Cardiac muscle cell (in vitro differentiated cells and primary cell): ENCODE results near the gene SOX10. TPM values are rescaled to one million over a fixed set of nuclear protein-coding genes. Genes with fewer than 3 reads are reported as not detected.
"Not testable (repeated sequence)": the region's sequence is repeated elsewhere in the genome, so short reads cannot be mapped to it uniquely, and the experiment has no call there.

Experiments
- DNase-seq, 2 donors: peaks; one replicate each; pipeline versions ENCODE4 v3.0.0 to v3.0.0-alpha.2; 2010 to 2017; ENCODE audit warnings: low read depth in 1 of 2, low spot score in 1 of 2
- H3K27ac ChIP-seq: fragments of 200-600 bp; sonication (generic); 2 replicates; pipeline ENCODE4 v1.5.1; 2016
- H3K27me3 ChIP-seq: fragments of 200-600 bp; sonication (generic); 2 replicates; pipeline ENCODE4 v1.6.0; 2016; ENCODE audit warnings: control low read depth
- H3K36me3 ChIP-seq: fragments of 200-600 bp; sonication (generic); 2 replicates; pipeline ENCODE4 v1.5.1; 2016; ENCODE audit warnings: control low read depth
- H3K4me1 ChIP-seq: fragments of 200-600 bp; sonication (generic); 2 replicates; pipeline ENCODE4 v1.8.1; 2017; ENCODE audit warnings: low read depth, mild to moderate bottlenecking, mixed run types
- H3K4me3 ChIP-seq: fragments of 200-600 bp; sonication (generic); 2 replicates; pipeline ENCODE4 v1.5.1; 2016; ENCODE audit warnings: mild to moderate bottlenecking
- H3K9me3 ChIP-seq: fragments of 200-600 bp; sonication (generic); 2 replicates; pipeline ENCODE4 v1.5.1; 2017; ENCODE audit warnings: low read depth, mild to moderate bottlenecking, control low read depth
- polyA plus RNA-seq: library from polyadenylated mRNA; unstranded; fragments of >200 nt; fragmentation: Nextera tagmentation; extraction: Ambion mirVana; gene quantifications from 2 replicates; pipeline ENCODE4 v1.2.1, GENCODE V29; 2016
- total RNA-seq: library from RNA; depleted of rRNA; stranded (reverse); fragments of >200 nt; gene quantifications from 2 replicates; pipeline ENCODE4 v1.2.3, GENCODE V29; 2016
- TF ChIP-seq, protein P1 (sequence below): IDR thresholded peaks from 2 replicates; pipeline ENCODE4 v1.5.1; 2012; ENCODE audit warnings: low read depth, mild to moderate bottlenecking, low read length

The SOX10 gene
- total and polyA plus RNA-seq, 2 experiments from 2014 or later = 0.03 TPM; not detected in 1

GRCh38 chr22:37982151-37982785 is 2.1 kb downstream of the SOX10 start:
- no peaks in the 10 kb centered on the region for H3K36me3 ChIP-seq
- no peaks in the 10 kb centered on the region for H3K4me1 ChIP-seq
- peaks cover 33% of the 10 kb centered on the region for H3K27me3 ChIP-seq
- H3K4me3 ChIP-seq = no peak overlapping the region
- no peak overlapping the region for H3K27ac ChIP-seq
- TF ChIP-seq, protein P1, sequence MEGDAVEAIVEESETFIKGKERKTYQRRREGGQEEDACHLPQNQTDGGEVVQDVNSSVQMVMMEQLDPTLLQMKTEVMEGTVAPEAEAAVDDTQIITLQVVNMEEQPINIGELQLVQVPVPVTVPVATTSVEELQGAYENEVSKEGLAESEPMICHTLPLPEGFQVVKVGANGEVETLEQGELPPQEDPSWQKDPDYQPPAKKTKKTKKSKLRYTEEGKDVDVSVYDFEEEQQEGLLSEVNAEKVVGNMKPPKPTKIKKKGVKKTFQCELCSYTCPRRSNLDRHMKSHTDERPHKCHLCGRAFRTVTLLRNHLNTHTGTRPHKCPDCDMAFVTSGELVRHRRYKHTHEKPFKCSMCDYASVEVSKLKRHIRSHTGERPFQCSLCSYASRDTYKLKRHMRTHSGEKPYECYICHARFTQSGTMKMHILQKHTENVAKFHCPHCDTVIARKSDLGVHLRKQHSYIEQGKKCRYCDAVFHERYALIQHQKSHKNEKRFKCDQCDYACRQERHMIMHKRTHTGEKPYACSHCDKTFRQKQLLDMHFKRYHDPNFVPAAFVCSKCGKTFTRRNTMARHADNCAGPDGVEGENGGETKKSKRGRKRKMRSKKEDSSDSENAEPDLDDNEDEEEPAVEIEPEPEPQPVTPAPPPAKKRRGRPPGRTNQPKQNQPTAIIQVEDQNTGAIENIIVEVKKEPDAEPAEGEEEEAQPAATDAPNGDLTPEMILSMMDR = no peak
- H3K9me3 ChIP-seq = no peaks in the 10 kb centered on the region
- no peak for DNase-seq

GRCh38 chr22:37981282-37982011 is 2.9 kb downstream of the SOX10 start:
- H3K4me3 ChIP-seq = no peak overlapping the region
- H3K27me3 ChIP-seq = peaks cover 33% of the 10 kb centered on the region
- H3K9me3 ChIP-seq = no peaks in the 10 kb centered on the region
- H3K36me3 ChIP-seq = no peaks in the 10 kb centered on the region
- no peak for DNase-seq
- no peaks in the 10 kb centered on the region for H3K4me1 ChIP-seq
- TF ChIP-seq, protein P1 = no peak
- H3K27ac ChIP-seq = no peak overlapping the region

DNA sequence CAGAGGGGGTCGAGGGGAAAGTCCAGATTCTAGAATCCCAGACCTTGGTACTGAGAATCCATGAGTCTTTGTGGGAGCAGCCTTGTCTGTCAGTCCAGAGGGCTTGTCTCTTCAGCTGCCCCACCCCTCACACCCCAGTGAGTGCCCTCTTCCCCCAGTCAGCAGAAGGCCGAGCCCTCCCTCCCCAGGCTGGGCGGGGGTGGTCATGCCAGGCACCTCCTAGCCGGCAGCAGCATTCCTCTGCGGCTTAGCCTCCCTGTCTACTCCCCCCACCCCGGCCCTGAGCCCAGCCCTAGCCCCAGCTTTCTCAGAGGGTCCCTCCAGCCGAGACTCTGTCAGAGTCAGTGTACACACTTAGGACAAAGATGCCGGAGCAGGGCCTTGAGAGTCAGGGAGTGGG is 4.6 kb downstream of the SOX10 start:
- H3K27me3 ChIP-seq = peaks cover 30% of the 10 kb centered on the region
- no peak overlapping the region for H3K27ac ChIP-seq
- no peak overlapping the region for H3K4me3 ChIP-seq
- TF ChIP-seq, protein P1 = no peak
- H3K4me1 ChIP-seq = no peaks in the 10 kb centered on the region
- DNase-seq = no peak
- no peaks in the 10 kb centered on the region for H3K36me3 ChIP-seq
- H3K9me3 ChIP-seq = no peaks in the 10 kb centered on the region

GRCh38 chr22:37976547-37976946 is 7.8 kb downstream of the SOX10 start:
- no peak overlapping the region for H3K27ac ChIP-seq
- H3K9me3 ChIP-seq = no peaks in the 10 kb centered on the region
- H3K4me1 ChIP-seq = peaks cover 10% of the 10 kb centered on the region
- no peaks in the 10 kb centered on the region for H3K36me3 ChIP-seq
- H3K27me3 ChIP-seq = no peaks in the 10 kb centered on the region
- no peak overlapping the region for H3K4me3 ChIP-seq
- TF ChIP-seq, protein P1 = no peak
- no peak for DNase-seq

- H3K27ac ChIP-seq, H3K9me3 ChIP-seq, H3K36me3 ChIP-seq, DNase-seq, H3K4me3 ChIP-seq, H3K27me3 ChIP-seq: not testable (repeated sequence)
- H3K4me1 ChIP-seq = peaks cover 10% of the 10 kb centered on the region
These were observed 8.3 kb downstream of the SOX10 start for GRCh38 chr22:37976022-37976421.

DNA sequence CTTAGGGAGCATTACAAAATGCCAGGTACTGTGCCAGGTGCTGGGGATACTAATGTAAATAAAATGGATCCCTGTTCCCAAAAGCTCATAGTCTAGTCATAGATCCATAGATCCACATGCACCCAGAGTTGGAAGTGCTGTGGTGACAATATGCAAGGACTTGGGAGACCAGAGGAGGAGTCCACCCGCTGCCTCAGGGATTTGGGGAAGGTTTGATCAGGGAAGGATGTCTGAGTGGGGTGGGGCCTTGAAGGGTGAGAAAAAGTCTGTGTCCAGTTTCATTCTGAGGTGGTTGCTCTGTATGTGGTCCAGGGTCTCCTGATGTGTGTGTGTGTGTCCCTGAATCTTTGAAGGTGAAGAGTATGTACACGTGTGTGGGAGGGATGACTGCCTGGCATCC is 9.2 kb downstream of the SOX10 start:
- no peak for DNase-seq
- no peaks in the 10 kb centered on the region for H3K36me3 ChIP-seq
- TF ChIP-seq, protein P1 = no peak
- H3K27me3 ChIP-seq = no peaks in the 10 kb centered on the region
- H3K4me1 ChIP-seq = peaks cover 10% of the 10 kb centered on the region
- no peaks in the 10 kb centered on the region for H3K9me3 ChIP-seq
- no peak overlapping the region for H3K27ac ChIP-seq
- H3K4me3 ChIP-seq = no peak overlapping the region
